ENCODE measurements around the gene FAM20A.

Gene FAM20A

DNA sequence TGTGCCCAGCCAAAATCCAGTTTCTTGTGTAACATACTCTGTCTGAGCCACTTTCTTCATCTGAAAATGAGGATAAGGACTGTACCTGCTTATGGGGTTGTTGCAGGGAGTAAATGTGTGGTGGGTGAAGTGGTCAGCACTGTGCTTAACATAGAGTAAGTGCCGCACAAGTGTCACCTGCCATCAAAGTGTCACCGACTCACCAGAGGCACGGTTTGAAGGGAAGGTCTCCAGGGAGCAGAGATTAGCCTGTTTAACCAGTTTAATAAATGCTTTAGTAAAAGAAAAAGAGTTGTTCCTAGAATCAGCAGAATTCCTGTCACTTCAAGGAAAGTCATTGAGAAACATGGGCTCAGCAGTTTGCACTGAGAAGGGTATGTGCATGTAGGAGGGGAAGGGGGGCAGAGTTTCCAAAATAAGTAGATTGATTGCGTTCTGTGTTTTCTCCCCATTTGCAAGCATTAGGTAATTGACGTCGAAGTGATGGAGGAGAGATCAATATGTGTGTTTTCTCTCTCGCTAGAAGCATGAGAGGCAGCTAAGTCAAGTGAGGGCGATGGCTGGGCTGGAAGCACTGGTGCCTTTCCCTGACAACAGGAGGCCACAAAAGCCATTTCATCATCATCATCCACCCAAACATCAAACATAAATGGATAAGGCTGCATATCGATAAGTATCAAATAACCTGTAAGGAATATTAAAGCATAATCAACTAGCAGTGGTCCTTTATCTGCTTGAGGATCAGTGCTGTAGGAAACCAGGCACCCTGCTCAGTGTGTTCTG is 19.1 kb downstream of the FAM20A start:
- H3K27ac ChIP-seq (ENCODE audit: poor library complexity, severe bottlenecking): no peak overlapping the region
- H3K4me1 ChIP-seq (ENCODE audit: insufficient read depth, poor library complexity, severe bottlenecking): no peaks in the 10 kb centered on the region
- H3K9me3 ChIP-seq (ENCODE audit: severe bottlenecking): no peaks in the 10 kb centered on the region
- no peak overlapping the region for H3K4me3 ChIP-seq (ENCODE audit: severe bottlenecking)
- no peaks in the 10 kb centered on the region for H3K36me3 ChIP-seq (ENCODE audit: low read depth)
- no peak for ATAC-seq (ENCODE audit: low read depth)
- no peak for DNase-seq (ENCODE audit: low spot score)
- H3K27me3 ChIP-seq (ENCODE audit: insufficient read depth, poor library complexity, severe bottlenecking): no peaks in the 10 kb centered on the region
- TF ChIP-seq, protein P1, sequence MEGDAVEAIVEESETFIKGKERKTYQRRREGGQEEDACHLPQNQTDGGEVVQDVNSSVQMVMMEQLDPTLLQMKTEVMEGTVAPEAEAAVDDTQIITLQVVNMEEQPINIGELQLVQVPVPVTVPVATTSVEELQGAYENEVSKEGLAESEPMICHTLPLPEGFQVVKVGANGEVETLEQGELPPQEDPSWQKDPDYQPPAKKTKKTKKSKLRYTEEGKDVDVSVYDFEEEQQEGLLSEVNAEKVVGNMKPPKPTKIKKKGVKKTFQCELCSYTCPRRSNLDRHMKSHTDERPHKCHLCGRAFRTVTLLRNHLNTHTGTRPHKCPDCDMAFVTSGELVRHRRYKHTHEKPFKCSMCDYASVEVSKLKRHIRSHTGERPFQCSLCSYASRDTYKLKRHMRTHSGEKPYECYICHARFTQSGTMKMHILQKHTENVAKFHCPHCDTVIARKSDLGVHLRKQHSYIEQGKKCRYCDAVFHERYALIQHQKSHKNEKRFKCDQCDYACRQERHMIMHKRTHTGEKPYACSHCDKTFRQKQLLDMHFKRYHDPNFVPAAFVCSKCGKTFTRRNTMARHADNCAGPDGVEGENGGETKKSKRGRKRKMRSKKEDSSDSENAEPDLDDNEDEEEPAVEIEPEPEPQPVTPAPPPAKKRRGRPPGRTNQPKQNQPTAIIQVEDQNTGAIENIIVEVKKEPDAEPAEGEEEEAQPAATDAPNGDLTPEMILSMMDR (IDR thresholded peaks at IDR 0.05; ENCODE audit: poor library complexity, severe bottlenecking): no peak

DNA sequence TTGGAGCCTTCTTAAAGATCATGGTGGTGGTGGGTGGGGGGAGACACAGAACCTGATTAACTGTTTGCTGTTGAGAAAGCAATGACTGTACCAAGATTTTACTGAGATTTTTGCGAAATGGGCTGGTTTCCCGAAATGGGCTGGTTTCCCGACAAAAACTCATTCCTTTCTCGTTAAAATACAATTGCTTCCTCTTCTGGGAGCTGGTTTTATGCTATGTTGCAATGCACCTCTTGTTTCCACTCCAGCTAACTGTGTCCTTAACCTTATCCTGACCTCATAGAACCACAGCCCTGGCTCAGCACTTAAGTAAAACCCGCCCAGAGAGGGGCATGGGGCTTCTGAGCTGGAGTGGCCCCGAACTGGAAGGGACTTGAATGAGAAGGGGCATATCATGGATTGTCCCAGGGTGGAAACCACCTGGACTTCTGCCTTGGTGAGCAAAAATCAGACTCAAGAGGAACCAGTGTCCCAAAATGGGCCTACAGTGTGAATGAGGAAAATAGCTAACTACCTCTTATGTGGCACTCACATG is 20.9 kb downstream of the FAM20A start:
- H3K27ac ChIP-seq (ENCODE audit: poor library complexity, severe bottlenecking): no peak overlapping the region

DNA sequence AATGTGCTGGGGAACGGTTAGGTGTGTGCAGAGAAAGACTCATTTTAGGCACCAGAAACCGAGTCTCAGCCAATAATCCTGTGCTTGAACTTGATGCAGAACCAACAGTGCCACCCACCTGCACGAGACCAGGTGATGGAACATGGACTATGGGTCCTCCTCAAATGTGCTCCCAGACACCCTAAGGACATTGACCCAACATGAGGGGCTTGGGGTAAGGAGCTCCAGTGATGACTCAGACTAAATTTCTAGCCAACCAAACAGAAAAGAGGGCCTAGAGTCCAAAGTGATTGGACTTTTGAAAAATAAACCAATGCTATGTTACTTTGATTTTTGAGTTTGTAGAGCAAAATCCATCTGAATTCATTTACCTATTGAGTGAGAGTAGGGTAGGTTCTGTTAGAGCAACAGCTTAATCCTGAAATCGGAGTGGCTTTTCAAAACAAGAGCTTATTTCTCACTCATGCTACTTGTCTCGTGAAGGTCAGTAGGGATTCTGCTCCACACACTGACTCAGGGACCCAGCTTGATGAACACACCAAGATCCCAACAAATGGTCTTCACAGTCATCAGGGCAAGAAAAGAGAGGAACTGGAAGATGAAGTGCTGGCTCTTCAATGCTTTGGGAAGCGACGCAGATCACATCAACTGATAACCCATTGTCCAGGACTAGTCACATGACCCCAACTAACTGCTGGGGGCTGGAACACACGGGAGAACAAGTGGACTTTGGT is 21.8 kb downstream of the FAM20A start:
- TF ChIP-seq, protein P1 (IDR thresholded peaks at IDR 0.05; ENCODE audit: poor library complexity, severe bottlenecking): no peak
- DNase-seq (ENCODE audit: low spot score) (no peak), ATAC-seq (ENCODE audit: low read depth) (no peak)
- no peaks in the 10 kb centered on the region for H3K27me3 ChIP-seq (ENCODE audit: insufficient read depth, poor library complexity, severe bottlenecking)
- H3K9me3 ChIP-seq (ENCODE audit: severe bottlenecking): no peaks in the 10 kb centered on the region
- no peak overlapping the region for H3K27ac ChIP-seq (ENCODE audit: poor library complexity, severe bottlenecking)
- no peaks in the 10 kb centered on the region for H3K36me3 ChIP-seq (ENCODE audit: low read depth)
- H3K4me3 ChIP-seq (ENCODE audit: severe bottlenecking): no peak overlapping the region
- no peaks in the 10 kb centered on the region for H3K4me1 ChIP-seq (ENCODE audit: insufficient read depth, poor library complexity, severe bottlenecking)

More for the DNA sequence above, 20.9 kb downstream of the FAM20A start:
- no peaks in the 10 kb centered on the region for H3K27me3 ChIP-seq (ENCODE audit: insufficient read depth, poor library complexity, severe bottlenecking)
- TF ChIP-seq, protein P1 (IDR thresholded peaks at IDR 0.05; ENCODE audit: poor library complexity, severe bottlenecking): no peak
- H3K9me3 ChIP-seq (ENCODE audit: severe bottlenecking): no peaks in the 10 kb centered on the region
- ATAC-seq (ENCODE audit: low read depth): no peak
- no peak for DNase-seq (ENCODE audit: low spot score)
- H3K4me3 ChIP-seq (ENCODE audit: severe bottlenecking): no peak overlapping the region
- H3K36me3 ChIP-seq (ENCODE audit: low read depth): no peaks in the 10 kb centered on the region
- no peaks in the 10 kb centered on the region for H3K4me1 ChIP-seq (ENCODE audit: insufficient read depth, poor library complexity, severe bottlenecking)

DNA sequence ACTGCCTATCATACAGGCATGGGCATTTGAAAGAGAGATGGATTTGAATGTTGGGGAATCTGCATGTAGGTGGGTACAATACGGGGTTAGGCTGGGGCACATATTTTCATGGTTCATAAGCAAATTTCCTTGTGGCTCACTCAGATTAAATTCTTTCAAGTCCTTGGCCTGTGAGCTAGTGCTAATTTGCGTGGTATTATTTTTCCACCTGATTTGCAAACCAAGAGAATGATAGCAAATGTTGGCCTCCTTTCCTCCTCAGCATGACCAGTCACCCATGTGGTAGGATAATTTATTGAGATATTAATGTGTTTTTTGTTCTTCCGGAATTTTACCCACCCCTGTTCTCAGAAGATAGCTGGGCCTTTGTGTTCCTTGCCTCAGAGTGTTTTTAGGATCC is 22.9 kb downstream of the FAM20A start:
- no peaks in the 10 kb centered on the region for H3K9me3 ChIP-seq (ENCODE audit: severe bottlenecking)
- no peaks in the 10 kb centered on the region for H3K36me3 ChIP-seq (ENCODE audit: low read depth)
- H3K27ac ChIP-seq (ENCODE audit: poor library complexity, severe bottlenecking): no peak overlapping the region
- DNase-seq (ENCODE audit: low spot score) (no peak), ATAC-seq (ENCODE audit: low read depth) (no peak)
- no peaks in the 10 kb centered on the region for H3K4me1 ChIP-seq (ENCODE audit: insufficient read depth, poor library complexity, severe bottlenecking)
- TF ChIP-seq, protein P1 (IDR thresholded peaks at IDR 0.05; ENCODE audit: poor library complexity, severe bottlenecking): no peak
- H3K4me3 ChIP-seq (ENCODE audit: severe bottlenecking): no peak overlapping the region
- H3K27me3 ChIP-seq (ENCODE audit: insufficient read depth, poor library complexity, severe bottlenecking): no peaks in the 10 kb centered on the region
